ENCODE results near the gene MARCHF2.
"Not testable (repeated sequence)": the region's sequence is repeated elsewhere in the genome, so short reads cannot be mapped to it uniquely, and the experiment has no call there.

Gene MARCHF2

GRCh38 chr19:8410718-8411117 lies 2.4 kb upstream of the MARCHF2 start:
- DNase-seq (ENCODE audit: low read depth), result not testable (repeated sequence)

DNA sequence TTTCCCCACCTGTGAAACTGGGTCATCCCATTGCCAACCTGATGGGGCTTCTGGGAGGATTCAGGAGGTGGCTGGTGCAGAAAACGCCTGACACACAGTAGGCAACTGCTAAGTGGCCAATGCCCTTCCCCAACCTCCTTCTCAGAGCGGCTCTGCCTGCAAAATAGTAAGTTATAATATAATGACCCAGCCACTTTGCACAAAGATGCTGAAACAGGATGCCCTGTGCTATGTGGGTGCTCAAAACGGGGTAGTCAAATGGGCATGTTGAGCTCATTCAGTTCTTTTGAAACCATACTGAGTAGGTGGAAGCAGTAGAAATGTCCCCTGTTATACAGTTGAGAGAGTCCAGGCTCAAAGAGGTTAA lies 507 bp downstream of the MARCHF2 start:
- no peak for DNase-seq (ENCODE audit: low read depth)

DNA sequence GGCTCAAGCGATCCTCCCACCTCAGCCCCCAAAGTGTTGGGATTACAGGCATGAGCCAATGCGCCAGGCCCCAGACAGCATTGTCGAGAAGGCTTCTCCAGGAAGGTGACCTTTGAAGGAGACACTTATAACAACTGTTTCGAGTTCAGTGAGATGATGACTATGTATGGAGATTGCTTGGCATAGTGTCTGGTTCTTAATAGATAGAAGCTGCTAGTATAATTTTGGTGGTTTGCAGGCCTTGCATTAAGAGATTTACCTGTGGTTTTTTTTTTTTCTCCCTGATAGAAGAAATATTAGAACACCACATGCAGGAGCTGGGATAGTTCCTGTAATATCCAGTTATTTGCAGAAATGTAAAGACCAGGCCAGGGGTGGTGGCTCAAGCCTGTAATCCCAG lies 3.7 kb downstream of the MARCHF2 start:
- DNase-seq (ENCODE audit: low read depth), result no peak

- no peak for DNase-seq (ENCODE audit: low read depth)
Observed at GRCh38 chr19:8421484-8422461, 8.7 kb downstream of the MARCHF2 start.

DNA sequence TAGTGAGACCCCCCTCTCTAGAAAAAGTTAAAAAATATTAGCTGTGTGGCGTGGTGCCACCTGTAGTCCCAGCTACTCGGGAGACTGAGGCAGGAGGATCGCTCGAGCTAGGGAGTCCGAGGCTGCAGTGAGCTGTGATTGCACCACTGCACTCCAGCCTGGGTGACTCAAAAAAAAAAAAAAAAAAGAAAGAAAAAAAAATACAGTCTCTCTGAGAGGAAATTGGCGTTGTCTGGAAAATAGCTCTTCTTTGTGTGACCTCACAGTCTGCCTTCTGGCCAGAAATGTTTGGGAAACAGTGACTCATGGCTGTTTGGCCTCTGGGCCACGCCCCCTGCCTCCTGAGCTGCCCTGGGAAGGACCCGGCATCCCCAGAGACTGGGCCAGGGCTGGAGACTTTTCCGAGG lies 10.7 kb downstream of the MARCHF2 start:
- DNase-seq (ENCODE audit: low read depth), result no peak

DNA sequence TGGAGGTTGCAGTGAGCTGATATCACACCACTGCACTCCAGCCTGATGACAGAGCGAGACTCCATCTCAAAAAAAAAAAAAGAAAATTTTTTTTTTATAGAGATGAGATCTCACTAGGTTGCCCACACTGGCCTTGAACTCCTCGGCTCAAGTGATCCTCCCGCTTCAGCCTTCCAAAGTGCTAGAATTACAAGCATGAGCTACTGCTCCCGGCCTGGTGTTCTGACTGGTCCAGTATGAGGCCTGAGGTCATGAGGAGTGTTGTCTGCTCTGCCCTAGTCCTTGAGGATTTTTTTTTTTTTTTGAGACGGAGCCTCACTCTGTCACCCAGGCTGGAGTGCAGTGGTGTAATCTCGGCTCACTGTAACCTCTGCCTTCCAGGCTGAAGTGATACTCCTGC lies 12.2 kb downstream of the MARCHF2 start:
- DNase-seq (ENCODE audit: low read depth), result not testable (repeated sequence)

GRCh38 chr19:8426283-8426682 lies 13.2 kb downstream of the MARCHF2 start:
- no peak for DNase-seq (ENCODE audit: low read depth)

GRCh38 chr19:8429044-8429443 lies 15.9 kb downstream of the MARCHF2 start:
- no peak for DNase-seq (ENCODE audit: low read depth)

GRCh38 chr19:8429826-8430225 lies 16.7 kb downstream of the MARCHF2 start:
- no peak for DNase-seq (ENCODE audit: low read depth)

- DNase-seq (ENCODE audit: low read depth), result no peak
Observed at GRCh38 chr19:8430650-8431049, 17.5 kb downstream of the MARCHF2 start.

DNA sequence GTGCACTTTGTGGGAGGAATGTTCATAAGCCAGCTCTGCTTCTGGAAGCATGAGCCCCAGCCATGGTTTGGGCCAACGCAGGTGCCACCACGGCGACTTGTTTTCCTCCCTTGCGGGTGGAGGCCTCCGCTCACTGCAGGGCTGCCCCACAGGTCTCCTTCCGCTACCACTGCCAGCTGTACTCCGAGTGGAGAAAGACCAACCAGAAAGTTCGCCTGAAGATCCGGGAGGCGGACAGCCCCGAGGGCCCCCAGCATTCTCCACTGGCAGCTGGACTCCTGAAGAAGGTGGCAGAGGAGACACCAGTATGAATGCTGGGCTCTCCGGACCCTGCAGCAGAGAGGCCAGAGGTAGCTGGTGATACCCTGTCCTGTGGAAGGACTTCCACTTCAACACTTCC lies 25.1 kb downstream of the MARCHF2 start:
- no peak for DNase-seq (ENCODE audit: low read depth)

- DNase-seq (ENCODE audit: low read depth), result no peak
Observed at GRCh38 chr19:8441725-8442544, 28.8 kb downstream of the MARCHF2 start.

GRCh38 chr19:8444140-8444676 lies 31.1 kb downstream of the MARCHF2 start:
- not testable (repeated sequence) for DNase-seq (ENCODE audit: low read depth)

DNA sequence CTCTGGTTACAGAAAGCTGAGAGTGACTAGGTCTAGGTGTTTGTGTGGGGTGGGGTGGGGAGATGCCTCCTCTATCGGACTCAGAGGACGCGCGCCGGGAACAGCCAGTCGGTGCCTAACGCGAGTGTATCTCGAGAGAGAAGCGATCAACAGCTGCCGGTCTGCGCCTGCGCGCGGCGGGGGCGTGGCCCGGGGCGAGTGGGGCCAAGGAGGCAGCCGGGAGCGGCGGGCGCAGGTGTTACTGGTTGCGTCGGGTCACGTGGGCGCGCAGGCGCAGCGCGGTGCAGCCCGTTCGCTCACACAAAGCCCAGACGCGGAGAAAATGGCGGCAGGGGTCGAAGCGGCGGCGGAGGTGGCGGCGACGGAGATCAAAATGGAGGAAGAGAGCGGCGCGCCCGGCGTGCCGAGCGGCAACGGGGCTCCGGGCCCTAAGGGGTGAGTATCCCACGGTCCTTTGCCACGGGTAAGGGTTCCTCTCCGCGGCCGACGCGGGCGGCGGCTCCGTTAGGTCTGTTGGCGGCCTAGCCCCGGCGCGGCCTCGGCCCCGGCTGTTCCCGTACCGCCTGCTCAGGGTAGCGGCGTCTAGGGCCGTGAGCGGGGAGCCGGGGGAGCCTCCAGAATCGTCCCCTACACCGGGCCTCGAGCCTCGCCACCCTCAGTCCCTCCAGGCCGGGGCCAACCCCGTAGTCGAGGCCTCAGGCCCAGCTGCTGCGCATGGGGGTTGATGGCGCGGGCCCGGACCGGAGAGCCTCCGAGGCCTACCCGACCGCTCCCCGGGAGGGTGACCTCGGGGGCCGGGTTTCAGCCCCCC lies 31.8 kb downstream of the MARCHF2 start, which contains the start of gene HNRNPM:
Gene HNRNPM, plus strand, starts transcription at position 299 of the 811 bp plus-strand sequence. Its CDS starts 24 bp downstream, at position 323.
- peak; percentile 100 for DNase-seq (ENCODE audit: low read depth)

GRCh38 chr19:8445488-8446001 lies 32.4 kb downstream of the MARCHF2 start:
- no peak for DNase-seq (ENCODE audit: low read depth)

- DNase-seq (ENCODE audit: low read depth), result no peak
Observed at GRCh38 chr19:8446061-8446709, 33.1 kb downstream of the MARCHF2 start.

- no peak for DNase-seq (ENCODE audit: low read depth)
Observed at GRCh38 chr19:8449830-8450229, 36.7 kb downstream of the MARCHF2 start.

DNA sequence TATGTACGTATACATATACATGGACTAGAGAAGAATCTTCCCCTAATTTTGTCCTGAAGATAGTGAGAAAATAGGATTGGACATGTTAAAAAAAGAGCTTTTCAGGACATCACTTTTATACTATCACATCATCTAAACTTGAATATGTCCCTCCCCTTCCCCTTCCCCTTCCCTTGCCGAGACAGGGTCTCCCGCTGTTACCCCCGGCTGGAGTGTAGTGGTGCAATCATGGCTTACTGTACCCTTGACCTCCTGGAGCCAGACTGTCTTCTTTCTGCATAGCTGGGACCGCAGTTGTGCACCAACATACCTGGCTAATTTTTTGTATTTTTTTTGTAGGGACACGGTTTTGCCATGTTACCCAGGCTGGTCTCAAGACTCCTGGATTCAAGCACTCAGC lies 38.3 kb downstream of the MARCHF2 start:
- no peak for DNase-seq (ENCODE audit: low read depth)

DNA sequence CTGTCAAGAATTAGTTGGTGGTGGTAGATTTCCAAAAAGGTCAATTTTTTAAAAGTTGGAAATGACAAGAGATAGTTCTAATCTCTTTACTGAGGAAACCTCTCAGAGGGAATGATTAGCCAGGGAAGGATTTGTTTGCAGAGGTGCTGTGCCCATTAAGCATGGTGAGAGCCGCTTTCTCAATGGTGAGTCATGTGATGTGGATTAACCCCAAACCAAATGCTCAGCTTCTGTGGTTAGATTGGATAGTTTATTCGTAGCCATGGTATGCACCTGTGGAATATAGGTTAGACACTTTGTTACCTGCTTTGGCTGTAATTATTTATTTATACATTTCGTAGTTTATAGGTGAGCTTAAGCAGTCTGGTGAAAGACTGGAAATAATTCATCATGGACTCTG lies 38.8 kb downstream of the MARCHF2 start:
- DNase-seq (ENCODE audit: low read depth), result no peak

DNA sequence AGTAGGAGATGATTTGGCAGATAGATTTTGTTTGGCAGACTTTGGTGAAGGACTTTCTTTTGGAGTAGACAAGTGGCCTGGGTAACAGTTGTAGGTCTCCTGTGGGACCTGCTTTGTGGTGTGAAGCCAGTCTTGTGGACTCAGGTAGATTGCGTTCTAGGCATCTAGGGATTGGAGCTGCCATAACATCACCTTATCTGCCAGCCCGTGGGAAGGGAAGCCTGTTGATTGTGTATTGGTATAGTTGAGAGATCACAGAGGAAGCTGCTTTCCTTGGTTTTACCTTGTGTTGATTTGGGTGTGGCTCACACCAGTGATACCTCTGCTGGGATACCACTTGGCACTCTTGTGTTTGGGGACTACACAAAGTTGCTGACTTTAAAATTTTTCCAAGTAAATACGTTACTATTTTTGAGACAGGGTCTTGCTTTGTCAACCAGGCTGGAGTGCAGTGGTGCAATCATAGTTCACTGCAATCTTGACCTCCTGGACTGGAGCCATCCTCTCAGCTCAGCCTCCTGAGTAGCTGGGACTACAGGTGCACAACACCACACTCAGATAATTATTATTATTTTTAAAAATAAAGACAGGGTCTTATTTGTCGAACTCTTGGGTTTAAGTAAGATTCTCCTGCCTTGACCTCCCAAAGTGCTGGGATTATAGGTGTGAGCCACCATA lies 39.5 kb downstream of the MARCHF2 start:
- no peak for DNase-seq (ENCODE audit: low read depth)

Measured in stimulated activated CD4-positive, alpha-beta T cell treated with anti-CD3 and anti-CD28 coated beads, Interleukin-2, amount 100 ng/mL, for 4 hours (primary cell).